ENCODE measurements around the gene PLOD3.

Gene PLOD3

GRCh38 chr7:101164071-101164840, 53.1 kb downstream of the PLOD3 start:
- peak; percentile 59 for DNase-seq

- no peak for DNase-seq
These were observed 53.9 kb downstream of the PLOD3 start for GRCh38 chr7:101163279-101164070.

GRCh38 chr7:101162551-101163278, 54.7 kb downstream of the PLOD3 start:
- peak; percentile 56 for DNase-seq

GRCh38 chr7:101161692-101162471, 55.5 kb downstream of the PLOD3 start:
- no peak for DNase-seq

- DNase-seq, result no peak
These were observed 56.5 kb downstream of the PLOD3 start for GRCh38 chr7:101160910-101161309.

GRCh38 chr7:101159696-101160674, 57.4 kb downstream of the PLOD3 start:
- no peak for DNase-seq

- DNase-seq, result no peak
These were observed 60.4 kb downstream of the PLOD3 start for GRCh38 chr7:101156866-101157589.

GRCh38 chr7:101156277-101156676, 61.1 kb downstream of the PLOD3 start:
- no peak for DNase-seq

Measured in femur (tissue), 1 donor.